ENCODE measurements around the gene SERPINB2. TPM values are rescaled to one million over a fixed set of nuclear protein-coding genes. Genes with fewer than 3 reads are reported as not detected.

The SERPINB2 gene
- total RNA-seq = 1 to 10 TPM; 2.3 to 2.9 TPM

- POLR2A ChIA-PET = no interaction called here
- H3K9me3 Mint-ChIP-seq = no peaks in the 10 kb centered on the region
- H3K36me3 Mint-ChIP-seq = no peaks in the 10 kb centered on the region
- no peak within 1 kb of the TSS for H3K4me3 Mint-ChIP-seq
- ATAC-seq (ENCODE audit: low read depth) (no peak), DNase-seq (no peak)
- H3K4me1 Mint-ChIP-seq = no peaks in the 10 kb centered on the region
- H3K27ac Mint-ChIP-seq = no peak within 1 kb of the TSS
- peaks cover 11% of the 10 kb centered on the region for H3K27me3 Mint-ChIP-seq
These were observed at the start of gene SERPINB2 for GRCh38 chr18:63887424-63887823. Gene SERPINB2, plus strand, starts transcription at chr18:63887705. Its CDS starts 3,740 bp downstream, at chr18:63891445.

GRCh38 chr18:63843008-63843407 lies 44.5 kb upstream of the SERPINB2 start:
- POLR2A ChIA-PET = no interaction called here
- no peak for ATAC-seq (ENCODE audit: low read depth)
- DNase-seq = no peak
- H3K4me1 Mint-ChIP-seq = no peaks in the 10 kb centered on the region
- peaks cover 21% of the 10 kb centered on the region for H3K27me3 Mint-ChIP-seq
- H3K4me3 Mint-ChIP-seq = no peak overlapping the region
- H3K9me3 Mint-ChIP-seq = no peaks in the 10 kb centered on the region
- H3K27ac Mint-ChIP-seq = no peak overlapping the region
- no peaks in the 10 kb centered on the region for H3K36me3 Mint-ChIP-seq

GRCh38 chr18:63844254-63844653 lies 43.3 kb upstream of the SERPINB2 start:
- DNase-seq (no peak), ATAC-seq (ENCODE audit: low read depth) (no peak)
- no peaks in the 10 kb centered on the region for H3K4me1 Mint-ChIP-seq
- H3K36me3 Mint-ChIP-seq = no peaks in the 10 kb centered on the region
- no peak overlapping the region for H3K4me3 Mint-ChIP-seq
- H3K9me3 Mint-ChIP-seq = no peaks in the 10 kb centered on the region
- H3K27ac Mint-ChIP-seq = no peak overlapping the region
- peaks cover 22% of the 10 kb centered on the region for H3K27me3 Mint-ChIP-seq
- POLR2A ChIA-PET = no interaction called here

- no peak overlapping the region for H3K4me3 Mint-ChIP-seq
- H3K9me3 Mint-ChIP-seq = no peaks in the 10 kb centered on the region
- DNase-seq (no peak), ATAC-seq (ENCODE audit: low read depth) (no peak)
- POLR2A ChIA-PET = no interaction called here
- peaks cover 12% of the 10 kb centered on the region for H3K27me3 Mint-ChIP-seq
- H3K36me3 Mint-ChIP-seq = no peaks in the 10 kb centered on the region
- no peaks in the 10 kb centered on the region for H3K4me1 Mint-ChIP-seq
- no peak overlapping the region for H3K27ac Mint-ChIP-seq
These were observed 39.3 kb upstream of the SERPINB2 start for GRCh38 chr18:63848159-63848558.

- ATAC-seq (ENCODE audit: low read depth) = no peak
- H3K27ac Mint-ChIP-seq = no peak overlapping the region
These were observed 37.5 kb upstream of the SERPINB2 start for GRCh38 chr18:63850020-63850419.

GRCh38 chr18:63850636-63851035 lies 36.9 kb upstream of the SERPINB2 start:
- Mint-ChIP-seq H3K36me3 (no peaks in the 10 kb centered on the region), H3K27me3 (peaks cover 9% of the 10 kb centered on the region), H3K4me1 (no peaks in the 10 kb centered on the region), H3K9me3 (no peaks in the 10 kb centered on the region), H3K4me3 (no peak overlapping the region), H3K27ac (no peak overlapping the region)
- DNase-seq (no peak), ATAC-seq (ENCODE audit: low read depth) (no peak)
- POLR2A ChIA-PET = no interaction called here

More at GRCh38 chr18:63850020-63850419, 37.5 kb upstream of the SERPINB2 start:
- Mint-ChIP-seq H3K27me3 (peaks cover 12% of the 10 kb centered on the region), H3K4me3 (no peak overlapping the region), H3K4me1 (no peaks in the 10 kb centered on the region), H3K9me3 (no peaks in the 10 kb centered on the region), H3K36me3 (no peaks in the 10 kb centered on the region)
- DNase-seq = no peak
- POLR2A ChIA-PET = no interaction called here

- no peaks in the 10 kb centered on the region for H3K36me3 Mint-ChIP-seq
- no peak overlapping the region for H3K4me3 Mint-ChIP-seq
- no peaks in the 10 kb centered on the region for H3K27me3 Mint-ChIP-seq
- ATAC-seq (ENCODE audit: low read depth) (no peak), DNase-seq (no peak)
- H3K9me3 Mint-ChIP-seq = no peaks in the 10 kb centered on the region
- POLR2A ChIA-PET = no interaction called here
- no peak overlapping the region for H3K27ac Mint-ChIP-seq
- H3K4me1 Mint-ChIP-seq = no peaks in the 10 kb centered on the region
These were observed 29.0 kb upstream of the SERPINB2 start for GRCh38 chr18:63858456-63858855.

GRCh38 chr18:63859781-63860475 lies 27.6 kb upstream of the SERPINB2 start:
- H3K4me1 Mint-ChIP-seq = no peaks in the 10 kb centered on the region
- H3K36me3 Mint-ChIP-seq = no peaks in the 10 kb centered on the region
- H3K4me3 Mint-ChIP-seq = no peak overlapping the region
- POLR2A ChIA-PET = no interaction called here
- H3K9me3 Mint-ChIP-seq = no peaks in the 10 kb centered on the region
- DNase-seq (no peak), ATAC-seq (ENCODE audit: low read depth) (no peak)
- H3K27ac Mint-ChIP-seq = no peak overlapping the region
- no peaks in the 10 kb centered on the region for H3K27me3 Mint-ChIP-seq

GRCh38 chr18:63860531-63860930 lies 27.0 kb upstream of the SERPINB2 start:
- no peak overlapping the region for H3K27ac Mint-ChIP-seq
- POLR2A ChIA-PET = no interaction called here
- ATAC-seq (ENCODE audit: low read depth) = no peak
- no peaks in the 10 kb centered on the region for H3K27me3 Mint-ChIP-seq
- H3K9me3 Mint-ChIP-seq = no peaks in the 10 kb centered on the region
- H3K4me1 Mint-ChIP-seq = no peaks in the 10 kb centered on the region
- DNase-seq = no peak
- H3K36me3 Mint-ChIP-seq = no peaks in the 10 kb centered on the region
- no peak overlapping the region for H3K4me3 Mint-ChIP-seq

- Mint-ChIP-seq H3K4me1 (no peaks in the 10 kb centered on the region), H3K4me3 (no peak overlapping the region), H3K27me3 (peaks cover 6% of the 10 kb centered on the region), H3K9me3 (no peaks in the 10 kb centered on the region), H3K27ac (no peak overlapping the region), H3K36me3 (no peaks in the 10 kb centered on the region)
- no peak for DNase-seq
- POLR2A ChIA-PET = no interaction called here
- ATAC-seq (ENCODE audit: low read depth) = no peak
These were observed 20.0 kb upstream of the SERPINB2 start for GRCh38 chr18:63867368-63868125.

- POLR2A ChIA-PET = no interaction called here
- Mint-ChIP-seq H3K36me3 (no peaks in the 10 kb centered on the region), H3K4me1 (no peaks in the 10 kb centered on the region), H3K4me3 (no peak overlapping the region), H3K9me3 (no peaks in the 10 kb centered on the region), H3K27me3 (peaks cover 11% of the 10 kb centered on the region), H3K27ac (no peak overlapping the region)
- ATAC-seq (ENCODE audit: low read depth) (no peak), DNase-seq (no peak)
These were observed 19.0 kb upstream of the SERPINB2 start for GRCh38 chr18:63868546-63868945.

- Mint-ChIP-seq H3K4me3 (no peak overlapping the region), H3K27me3 (peaks cover 13% of the 10 kb centered on the region), H3K36me3 (no peaks in the 10 kb centered on the region), H3K4me1 (no peaks in the 10 kb centered on the region), H3K9me3 (no peaks in the 10 kb centered on the region), H3K27ac (no peak overlapping the region)
- DNase-seq = no peak
- no peak for ATAC-seq (ENCODE audit: low read depth)
- POLR2A ChIA-PET = no interaction called here
These were observed 18.1 kb upstream of the SERPINB2 start for GRCh38 chr18:63869374-63869773.

- Mint-ChIP-seq H3K36me3 (no peaks in the 10 kb centered on the region), H3K27me3 (peaks cover 13% of the 10 kb centered on the region), H3K27ac (no peak overlapping the region), H3K4me1 (no peaks in the 10 kb centered on the region), H3K4me3 (no peak overlapping the region), H3K9me3 (no peaks in the 10 kb centered on the region)
- no peak for ATAC-seq (ENCODE audit: low read depth)
- POLR2A ChIA-PET = no interaction called here
- DNase-seq = no peak
These were observed 17.7 kb upstream of the SERPINB2 start for GRCh38 chr18:63869851-63870250.

- H3K4me3 Mint-ChIP-seq = no peak overlapping the region
- no peak overlapping the region for H3K27ac Mint-ChIP-seq
- H3K36me3 Mint-ChIP-seq = no peaks in the 10 kb centered on the region
- H3K27me3 Mint-ChIP-seq = peaks cover 14% of the 10 kb centered on the region
- ATAC-seq (ENCODE audit: low read depth) (no peak), DNase-seq (no peak)
- H3K4me1 Mint-ChIP-seq = no peaks in the 10 kb centered on the region
- no peaks in the 10 kb centered on the region for H3K9me3 Mint-ChIP-seq
- POLR2A ChIA-PET = no interaction called here
These were observed 15.7 kb upstream of the SERPINB2 start for GRCh38 chr18:63871836-63872235.

All from activated naive CD8-positive, alpha-beta T cell treated with anti-CD3 and anti-CD28 coated beads, Interleukin-2, amount 10 ng/mL, durations not matched to agents 7 days and 5 days (primary cell).